ENCODE measurements around the gene ARSJ. TPM values are rescaled to one million over a fixed set of nuclear protein-coding genes. Genes with fewer than 3 reads are reported as not detected.
"Not testable (repeated sequence)": the region's sequence is repeated elsewhere in the genome, so short reads cannot be mapped to it uniquely, and the experiment has no call there.

Gene ARSJ
- polyA plus RNA-seq, 12 donors = 4.2 to 11.9 (median 6.4) TPM; not detected in 1

- DNase-seq = no peak
Measured at GRCh38 chr4:113959539-113959937, 19.9 kb downstream of the ARSJ start.

DNA sequence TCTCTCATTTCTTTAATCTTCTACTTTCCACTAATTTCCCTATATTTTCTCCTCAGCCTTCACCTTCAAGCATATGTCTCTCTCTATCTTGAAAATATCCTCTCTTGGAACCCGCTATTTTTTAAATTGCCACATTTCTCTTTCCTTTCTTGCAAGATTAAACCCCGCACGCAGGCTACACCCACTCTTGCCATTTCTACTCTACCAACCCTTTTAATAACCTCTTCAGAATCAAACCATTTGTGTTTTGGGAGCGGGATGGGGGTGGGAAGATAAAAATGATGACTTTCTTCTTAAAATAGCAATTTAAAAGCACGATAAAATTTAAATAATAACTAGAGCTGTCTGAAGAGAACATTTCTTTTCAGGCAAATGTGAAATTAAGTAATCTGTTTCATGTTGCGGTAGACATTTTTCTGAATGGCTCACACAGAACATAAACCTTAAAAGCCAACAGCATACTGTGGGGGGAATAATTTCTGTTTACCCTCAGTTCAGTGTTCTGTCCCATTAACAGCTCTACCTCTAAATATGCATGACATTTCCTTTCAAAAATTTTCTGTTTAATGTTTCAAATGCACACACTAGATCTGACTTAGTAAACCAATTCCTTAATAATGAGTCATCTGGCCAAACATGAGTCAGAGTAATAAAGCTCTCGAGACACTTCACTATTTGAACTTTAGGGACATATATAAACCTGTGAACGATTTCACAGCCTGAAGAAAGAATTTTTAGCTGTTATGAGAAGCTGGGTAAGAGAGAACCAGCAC, 20.5 kb downstream of the ARSJ start:
- no peak for DNase-seq

- DNase-seq = no peak
Measured at GRCh38 chr4:113957956-113958355, 21.5 kb downstream of the ARSJ start.

DNA sequence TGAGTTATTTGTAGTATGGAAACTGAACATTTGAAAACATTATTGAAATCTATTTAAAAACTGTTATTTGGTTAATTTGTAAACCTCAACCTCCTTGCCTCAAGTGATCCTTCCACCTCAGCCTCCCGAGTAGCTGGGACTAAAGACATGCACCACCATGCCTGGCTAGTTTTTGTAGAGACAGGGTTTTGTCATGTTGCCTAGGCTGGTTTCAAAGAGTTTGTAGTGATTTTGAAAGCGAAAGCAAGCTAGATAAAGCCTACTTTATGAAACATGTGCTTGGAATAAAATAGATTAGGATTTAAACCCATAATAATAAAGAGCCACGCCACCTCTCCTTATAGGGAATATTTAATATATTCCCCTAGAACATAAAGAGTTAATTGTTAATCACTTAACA, 23.5 kb downstream of the ARSJ start:
- no peak for DNase-seq

- DNase-seq = no peak
Measured at GRCh38 chr4:113955411-113955810, 24.0 kb downstream of the ARSJ start.

DNA sequence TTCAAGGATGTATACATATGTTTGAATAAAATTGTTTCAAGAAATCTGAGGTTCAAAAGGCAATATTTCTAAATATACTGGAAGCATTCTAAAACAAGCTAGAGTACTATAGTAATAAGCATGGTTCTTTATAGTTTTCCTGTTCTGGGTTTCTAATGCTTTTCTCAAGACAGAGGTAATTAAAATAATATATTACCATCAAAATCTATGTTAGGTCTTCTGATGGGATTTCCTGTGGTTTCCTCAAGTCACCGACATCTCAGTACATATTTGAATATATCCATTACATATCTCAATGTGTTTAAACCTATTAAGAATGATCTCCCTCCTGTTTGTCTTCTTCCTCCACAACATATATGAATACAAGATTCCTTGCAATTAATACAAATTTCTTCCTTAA, 25.6 kb downstream of the ARSJ start:
- DNase-seq = no peak

DNA sequence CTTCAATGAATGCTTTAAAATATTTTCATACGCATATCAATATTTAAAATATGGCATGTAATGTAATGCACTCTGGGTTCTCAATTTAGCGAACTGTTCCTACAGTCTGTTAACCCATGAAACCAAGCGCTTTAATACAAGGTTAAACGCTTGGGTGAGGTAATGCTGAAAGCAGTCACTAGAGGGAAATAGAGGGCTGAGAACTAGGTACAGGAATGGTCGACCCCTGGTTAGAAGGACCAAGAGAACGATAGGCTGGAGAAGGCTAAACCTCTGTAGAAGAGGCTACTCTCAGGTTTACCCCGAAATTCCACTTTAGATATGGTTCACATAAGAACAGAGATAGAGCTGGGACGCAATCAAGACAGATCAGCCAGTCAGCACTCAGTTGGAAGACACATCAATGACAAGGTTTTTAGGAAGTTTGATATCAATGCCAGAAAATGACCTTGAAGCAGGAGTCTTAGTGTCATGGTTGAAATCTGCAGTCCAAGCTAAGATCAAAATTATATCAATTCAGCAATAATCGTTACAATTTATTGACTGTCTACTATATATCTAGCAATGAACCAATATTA, 26.9 kb downstream of the ARSJ start:
- no peak for DNase-seq

- peak; percentile 38 for DNase-seq
Measured at GRCh38 chr4:113951263-113951662, 28.2 kb downstream of the ARSJ start.

GRCh38 chr4:113950207-113950606, 29.2 kb downstream of the ARSJ start:
- DNase-seq = no peak

- DNase-seq = no peak
Measured at GRCh38 chr4:113947484-113947883, 32.0 kb downstream of the ARSJ start.

GRCh38 chr4:113945906-113946305, 33.5 kb downstream of the ARSJ start:
- DNase-seq = no peak

GRCh38 chr4:113943863-113944262, 35.6 kb downstream of the ARSJ start:
- DNase-seq = no peak

GRCh38 chr4:113943085-113943484, 36.4 kb downstream of the ARSJ start:
- no peak for DNase-seq

DNA sequence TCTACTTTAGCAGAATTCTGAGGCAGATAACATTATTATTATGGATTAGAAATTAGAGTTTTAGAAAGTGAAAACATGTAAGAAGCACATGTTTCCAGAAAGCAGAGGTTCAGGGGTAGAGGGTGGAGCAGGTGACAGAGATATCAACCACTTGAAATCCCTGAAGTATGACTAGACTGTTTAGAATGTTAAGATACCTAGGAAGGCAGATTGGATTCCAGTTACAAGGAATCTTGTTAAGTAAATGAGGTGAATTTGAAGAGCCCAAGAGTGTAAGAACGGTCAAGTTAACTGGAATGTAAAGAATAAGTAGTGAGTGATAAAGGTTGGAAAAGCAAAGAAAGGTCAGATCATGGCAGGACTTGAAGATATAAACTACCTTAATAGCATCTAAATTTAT, 37.6 kb downstream of the ARSJ start:
- no peak for DNase-seq

DNA sequence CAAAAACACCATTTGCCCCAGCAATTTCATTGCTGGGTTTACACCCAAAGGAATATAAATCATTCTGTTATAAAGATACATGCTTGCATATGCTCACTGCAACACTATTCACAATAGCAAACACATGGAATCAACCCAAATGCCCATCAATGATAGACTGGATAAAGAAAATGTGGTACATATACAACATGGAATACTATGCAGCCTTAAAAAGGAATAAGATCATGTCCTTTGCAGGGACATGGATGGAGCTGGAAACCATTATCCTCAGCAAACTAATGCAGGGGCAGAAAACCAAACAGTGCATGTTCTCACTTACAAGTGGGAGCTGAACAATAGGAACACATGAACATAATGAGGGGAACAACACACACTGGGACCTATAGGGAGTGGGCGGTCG, 39.3 kb downstream of the ARSJ start:
- not testable (repeated sequence) for DNase-seq

GRCh38 chr4:113935190-113935589, 44.3 kb downstream of the ARSJ start:
- DNase-seq = no peak

DNA sequence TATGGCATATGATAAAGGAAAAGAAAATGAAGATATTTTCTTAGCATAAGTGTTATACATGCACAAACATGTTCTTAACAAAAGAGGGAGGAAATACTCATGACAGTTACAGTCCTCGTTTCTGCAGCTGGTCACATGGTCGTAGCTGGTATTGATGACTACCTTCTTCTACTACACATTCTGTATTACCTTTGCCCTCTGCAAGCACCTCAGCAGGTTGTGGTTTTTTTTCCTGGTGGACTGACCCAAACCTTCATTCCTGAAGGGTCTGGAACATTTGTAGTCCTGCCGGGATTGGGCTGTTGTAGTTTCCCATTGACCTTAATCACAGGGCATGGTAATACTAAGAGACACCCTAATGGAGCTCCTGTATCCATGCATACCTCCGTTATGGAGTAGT, 54.7 kb downstream of the ARSJ start:
- DNase-seq = not testable (repeated sequence)

- no peak for DNase-seq
Measured at GRCh38 chr4:113921089-113921794, 58.2 kb downstream of the ARSJ start.

GRCh38 chr4:113919611-113920010, 59.8 kb downstream of the ARSJ start:
- DNase-seq = no peak

GRCh38 chr4:113919145-113919544, 60.3 kb downstream of the ARSJ start:
- DNase-seq = no peak

- DNase-seq = no peak
Measured at GRCh38 chr4:113908829-113909228, 70.6 kb downstream of the ARSJ start.

DNA sequence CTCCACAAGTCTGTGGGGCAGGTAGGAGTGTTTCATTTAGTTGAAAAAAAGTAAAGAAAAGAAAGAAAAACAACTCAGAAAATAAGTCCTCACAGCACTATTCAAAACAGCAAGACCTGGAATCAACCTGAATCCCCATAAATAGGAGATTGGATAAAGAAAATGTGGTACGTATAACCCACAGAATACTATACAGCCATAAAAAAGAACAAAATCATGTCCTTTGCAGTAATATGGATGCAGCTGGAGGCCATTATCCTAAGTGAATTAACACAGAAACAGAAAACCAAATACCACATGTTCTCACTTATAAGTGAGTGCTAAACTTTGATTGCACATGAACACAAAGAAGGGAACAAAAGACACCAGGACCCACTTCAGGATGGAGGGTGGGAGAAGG, 71.9 kb downstream of the ARSJ start:
- no peak for DNase-seq

GRCh38 chr4:113905301-113905700, 74.1 kb downstream of the ARSJ start:
- no peak for DNase-seq
